Body of pancreas (tissue), 4 donors: Measurements from ENCODE around the gene KRT16. TPM values are rescaled to one million over a fixed set of nuclear protein-coding genes. Genes with fewer than 3 reads are reported as not detected.

Source experiments
- ATAC-seq: fragments of 150-250 bp; one replicate; pipeline ENCODE4 v1.9.1; 2016
- DNase-seq, 4 donors: peaks; one replicate each; pipeline ENCODE4 v3.0.0-alpha.2; 2019
- H3K27ac ChIP-seq, 4 donors: fragments of 200-600 bp; sonication (generic); 1 replicate in 3 of 4; 2 replicates in 1 of 4; pipeline versions ENCODE4 v1.5.1 to v1.6.1; 2016 to 2019; ENCODE audit warnings: mild to moderate bottlenecking in 1 of 4, mixed read lengths in 1 of 4, moderate library complexity in 1 of 4
- H3K27me3 ChIP-seq, 2 donors: fragments of 200-600 bp; sonication (generic); one replicate each; pipeline ENCODE4 v1.6.0; 2016; ENCODE audit warnings: mild to moderate bottlenecking in 1 of 2
- H3K36me3 ChIP-seq, 2 donors: fragments of 200-600 bp; sonication (generic); replicated peaks in 1 of 2; 2 replicates each; pipeline ENCODE4 v1.5.1; 2016; ENCODE audit warnings: low read depth in 2 of 2; ENCODE audit not compliant: insufficient read depth in 1 of 2
- H3K4me1 ChIP-seq: fragments of 200-600 bp; sonication (generic); one replicate; pipeline ENCODE4 v1.6.0; 2016
- H3K4me3 ChIP-seq, 2 donors: fragments of 200-600 bp; sonication (generic); 1 replicate in 1 of 2; 2 replicates in 1 of 2; pipeline ENCODE4 v1.5.1; 2016 to 2019
- H3K9me3 ChIP-seq, 3 donors: fragments of 200-600 bp; sonication (generic); 1 replicate in 2 of 3; 2 replicates in 1 of 3; pipeline ENCODE4 v1.5.1; 2016
- POLR2A ChIP-seq, 3 donors: fragments of 450-650 bp; IDR thresholded peaks; one replicate each; pipeline ENCODE4 v1.6.1; 2016; ENCODE audit warnings: antibody characterized with exemption in 3 of 3, mild to moderate bottlenecking in 2 of 3
- whole genome bisulfite sequencing, 2 donors: methylation state at CpG; one replicate each; pipeline ENCODE4 v1.1.5; 2017; 5-methylcytosine and 5-hydroxymethylcytosine counted together
- intact Hi-C: fragments of 100-400 bp; cut with DNase I; formaldehyde crosslinking; loops from one replicate; pipeline ENCODE4 v1.15.1; 2023
- total RNA-seq, 2 donors: library from RNA; depleted of rRNA; stranded (reverse); fragments of >200 nt; gene quantifications; one replicate each; pipeline ENCODE4 v1.1.0, GENCODE V29; 2016
- TF ChIP-seq, protein P1 (sequence below), 7 experiments: fragments of 450-650 bp in 4 of 7; fragments of 200-600 bp in 3 of 7; sonication (generic) in 3 of 7; IDR thresholded peaks; one replicate each; pipeline ENCODE4 v1.5.1; 2016 to 2019; ENCODE audit warnings: antibody characterized with exemption in 7 of 7

Gene KRT16
- total RNA-seq, 2 donors from 2014 or later, result 1.6 to 4.2 TPM

DNA sequence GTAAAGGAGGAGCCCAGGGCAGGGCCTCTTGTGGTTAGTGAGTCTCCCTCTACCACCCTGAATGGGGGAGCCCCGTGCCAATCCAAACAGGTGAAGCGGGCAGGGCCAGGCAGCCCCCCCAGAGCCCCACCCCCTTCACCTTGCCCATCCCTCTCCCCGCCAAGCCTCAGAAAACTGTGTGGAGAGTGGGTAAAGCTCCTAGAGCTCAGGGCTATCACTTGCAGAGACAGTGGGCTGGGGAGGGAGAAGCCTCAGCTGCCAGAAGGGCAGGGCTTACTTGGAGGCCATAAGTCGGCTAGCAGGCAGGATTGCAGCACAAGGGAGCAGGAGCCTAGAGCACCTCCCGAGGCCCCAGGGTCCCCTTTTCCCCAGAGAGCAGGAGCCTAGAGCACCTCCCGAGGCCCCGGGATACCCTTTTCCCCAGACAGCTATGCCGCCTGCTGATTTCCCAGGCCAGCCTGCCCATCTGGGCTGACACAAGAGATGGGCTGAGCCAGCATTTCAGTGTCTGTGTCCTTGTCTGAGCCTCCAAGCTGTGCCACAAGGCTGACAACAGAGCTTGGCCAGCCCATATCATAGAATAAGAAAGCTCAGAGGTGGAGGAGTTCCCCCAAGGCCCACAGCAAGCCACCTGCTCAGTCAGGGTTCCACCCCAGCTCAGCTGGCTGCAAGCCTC lies 19.1 kb downstream of the KRT16 start:
- Histone ChIP-seq H3K27me3 (no peaks in the 10 kb centered on the region), H3K4me3 (no peak overlapping the region), H3K9me3 (no peaks in the 10 kb centered on the region), H3K4me1 (no peaks in the 10 kb centered on the region), H3K36me3 (no peaks in the 10 kb centered on the region), H3K27ac (no peak overlapping the region)
- intact Hi-C loops, result no loop called here
- WGBS, 2 donors, result 57 to 60% methylated on average over 1 to 8 of the region's 8 CpGs
- ATAC-seq (no peak), DNase-seq (no peak)
- no peak for TF ChIP-seq POLR2A (IDR thresholded peaks at IDR 0.05)
- TF ChIP-seq, protein P1, sequence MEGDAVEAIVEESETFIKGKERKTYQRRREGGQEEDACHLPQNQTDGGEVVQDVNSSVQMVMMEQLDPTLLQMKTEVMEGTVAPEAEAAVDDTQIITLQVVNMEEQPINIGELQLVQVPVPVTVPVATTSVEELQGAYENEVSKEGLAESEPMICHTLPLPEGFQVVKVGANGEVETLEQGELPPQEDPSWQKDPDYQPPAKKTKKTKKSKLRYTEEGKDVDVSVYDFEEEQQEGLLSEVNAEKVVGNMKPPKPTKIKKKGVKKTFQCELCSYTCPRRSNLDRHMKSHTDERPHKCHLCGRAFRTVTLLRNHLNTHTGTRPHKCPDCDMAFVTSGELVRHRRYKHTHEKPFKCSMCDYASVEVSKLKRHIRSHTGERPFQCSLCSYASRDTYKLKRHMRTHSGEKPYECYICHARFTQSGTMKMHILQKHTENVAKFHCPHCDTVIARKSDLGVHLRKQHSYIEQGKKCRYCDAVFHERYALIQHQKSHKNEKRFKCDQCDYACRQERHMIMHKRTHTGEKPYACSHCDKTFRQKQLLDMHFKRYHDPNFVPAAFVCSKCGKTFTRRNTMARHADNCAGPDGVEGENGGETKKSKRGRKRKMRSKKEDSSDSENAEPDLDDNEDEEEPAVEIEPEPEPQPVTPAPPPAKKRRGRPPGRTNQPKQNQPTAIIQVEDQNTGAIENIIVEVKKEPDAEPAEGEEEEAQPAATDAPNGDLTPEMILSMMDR (IDR thresholded peaks at IDR 0.05), result no peak

DNA sequence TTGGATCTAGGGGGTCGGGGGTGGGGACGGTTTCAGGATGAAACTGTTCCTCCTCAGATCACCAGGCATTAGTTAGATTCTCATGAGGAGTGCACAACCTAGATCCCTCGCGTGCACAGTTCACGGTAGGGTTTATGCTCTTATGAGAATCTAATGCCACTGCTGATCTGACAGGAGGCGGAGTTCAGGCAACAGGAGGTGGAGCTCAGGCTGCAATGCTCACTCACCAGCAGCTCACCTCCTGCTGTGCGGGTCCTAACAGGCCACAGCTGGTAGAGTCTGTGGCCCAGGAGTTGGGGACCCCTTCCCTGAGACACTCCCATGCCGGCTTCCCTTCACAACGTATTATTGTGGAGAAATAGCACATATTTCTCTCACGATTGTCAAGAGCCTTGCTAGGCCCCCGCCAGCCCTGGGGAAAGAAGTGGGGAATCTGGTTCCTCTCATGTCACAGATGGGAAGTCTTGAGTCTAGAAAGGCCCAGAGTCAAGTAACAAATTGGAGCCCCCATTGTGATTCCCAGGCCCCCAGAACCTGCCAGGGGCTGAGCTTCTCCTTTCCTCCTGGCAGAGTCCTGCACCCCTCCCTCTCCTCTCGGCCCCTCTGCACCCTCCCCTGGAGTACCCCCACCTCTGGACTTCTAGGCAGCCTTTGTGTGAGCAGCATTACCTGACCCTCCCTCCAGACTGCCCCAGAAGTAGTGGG lies 19.8 kb downstream of the KRT16 start:
- no peak overlapping the region for H3K27ac ChIP-seq
- H3K9me3 ChIP-seq, result no peaks in the 10 kb centered on the region
- DNase-seq (no peak), ATAC-seq (no peak)
- no peak for TF ChIP-seq POLR2A (IDR thresholded peaks at IDR 0.05)
- TF ChIP-seq, protein P1 (IDR thresholded peaks at IDR 0.05), result no peak
- intact Hi-C loops, result no loop called here
- no peaks in the 10 kb centered on the region for H3K36me3 ChIP-seq
- H3K4me1 ChIP-seq, result no peaks in the 10 kb centered on the region
- no peak overlapping the region for H3K4me3 ChIP-seq
- H3K27me3 ChIP-seq, result no peaks in the 10 kb centered on the region
- WGBS, 2 donors, result 67 to 74% methylated on average over 11 to 12 of the region's 12 CpGs

DNA sequence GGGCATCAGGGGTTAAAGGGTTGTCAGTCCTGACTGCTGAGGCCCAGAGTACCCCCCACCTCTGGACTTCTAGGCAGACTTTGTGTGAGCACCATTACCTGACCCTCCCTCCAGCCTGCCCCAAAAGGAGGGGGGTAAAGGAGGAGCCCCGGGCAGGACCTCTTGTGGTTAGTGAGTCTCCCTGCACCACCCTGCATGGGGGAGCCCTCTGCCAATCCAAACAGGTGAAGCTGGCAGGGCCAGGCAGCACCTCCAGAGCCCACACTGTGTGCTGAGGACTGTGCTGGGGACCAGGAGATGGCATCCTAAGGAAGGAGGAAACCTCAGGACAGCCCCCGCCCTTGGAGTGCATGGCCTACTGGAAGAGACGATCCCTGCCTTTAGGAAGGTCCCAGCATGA lies 23.3 kb downstream of the KRT16 start:
- 67% methylated on average over 3 of the region's 3 CpGs; no CpG with 5 or more reads in 1 of the 2 donors for WGBS, 2 donors
- intact Hi-C loops, result no loop called here
- Histone ChIP-seq H3K4me1 (no peaks in the 10 kb centered on the region), H3K36me3 (no peaks in the 10 kb centered on the region), H3K27ac (no peak overlapping the region), H3K9me3 (no peaks in the 10 kb centered on the region), H3K27me3 (no peaks in the 10 kb centered on the region), H3K4me3 (no peak overlapping the region)
- no peak for DNase-seq
- no peak for ATAC-seq
- TF ChIP-seq POLR2A (IDR thresholded peaks at IDR 0.05), result no peak
- TF ChIP-seq, protein P1 (IDR thresholded peaks at IDR 0.05), result no peak

DNA sequence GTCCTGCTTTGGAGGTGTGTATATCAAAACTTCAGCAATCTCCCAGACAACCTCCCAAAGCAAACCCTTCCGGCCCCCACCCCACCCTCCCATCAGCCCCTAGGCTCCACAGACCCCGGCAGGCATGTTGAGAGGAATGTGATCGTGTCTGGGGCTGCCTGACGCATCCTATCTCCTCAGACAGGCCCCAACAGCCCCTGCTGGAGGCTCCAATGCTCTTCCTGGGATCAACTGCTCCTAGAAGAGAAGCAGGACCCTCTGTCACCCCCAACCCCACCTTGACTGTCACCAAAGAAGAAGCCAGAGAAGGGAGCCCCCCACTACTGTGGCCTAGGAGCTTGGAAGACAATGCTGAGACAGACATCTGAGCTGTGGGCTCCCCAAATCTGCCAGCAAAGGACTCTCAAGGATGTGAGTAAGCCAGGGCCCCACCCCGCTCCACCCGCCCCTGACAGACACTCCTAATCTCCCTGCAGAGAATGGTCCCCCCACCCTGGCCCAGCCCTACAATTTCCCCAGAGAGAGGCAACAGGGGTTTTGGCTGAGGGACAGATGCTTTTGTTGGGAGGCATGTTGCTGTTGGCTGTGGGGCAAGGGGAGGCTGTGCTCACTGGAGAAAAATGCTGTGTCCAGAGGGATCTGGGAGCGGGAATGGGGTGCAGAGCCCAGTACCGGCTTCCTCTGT lies 24.3 kb downstream of the KRT16 start:
- no peak overlapping the region for H3K4me3 ChIP-seq
- DNase-seq (no peak), ATAC-seq (no peak)
- 69 to 73% methylated on average over 3 to 7 of the region's 8 CpGs for WGBS, 2 donors
- H3K4me1 ChIP-seq, result no peaks in the 10 kb centered on the region
- no peaks in the 10 kb centered on the region for H3K27me3 ChIP-seq
- intact Hi-C loops, result no loop called here
- no peaks in the 10 kb centered on the region for H3K9me3 ChIP-seq
- H3K36me3 ChIP-seq, result no peaks in the 10 kb centered on the region
- TF ChIP-seq POLR2A (IDR thresholded peaks at IDR 0.05), result no peak
- TF ChIP-seq, protein P1 (IDR thresholded peaks at IDR 0.05), result no peak
- no peak overlapping the region for H3K27ac ChIP-seq
